HG03571 (cell line): ENCODE results near the gene FIBP.
"Not testable (repeated sequence)": the region's sequence is repeated elsewhere in the genome, so short reads cannot be mapped to it uniquely, and the experiment has no call there.

ENCODE experiments used
- ATAC-seq: cut with Tn5 transposase; IDR thresholded peaks from one replicate; pipeline ENCODE4 v1.9.1; 2021; ENCODE audit not compliant: unreplicated experiment

The FIBP gene

DNA sequence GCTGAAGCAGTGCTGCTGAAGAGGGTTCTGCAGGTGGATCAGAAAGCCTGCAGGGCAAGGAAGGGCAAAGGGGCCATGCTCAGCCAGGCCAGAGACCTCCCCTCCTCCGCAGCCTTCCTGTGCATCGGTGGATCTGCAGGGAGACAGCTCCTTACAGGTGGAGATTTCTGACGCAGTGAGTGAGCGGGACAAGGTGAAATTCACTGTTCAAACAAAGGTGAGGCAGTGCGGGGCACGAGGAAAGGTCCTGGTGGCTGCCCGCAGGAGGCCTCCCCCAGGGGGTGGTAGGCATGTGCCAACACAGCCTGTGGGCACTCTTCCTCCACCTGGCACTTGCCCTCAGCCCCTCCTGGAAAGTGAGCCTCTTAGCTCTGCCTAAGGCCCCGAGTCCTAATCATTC, 38.9 kb downstream of the FIBP start:
- no peak for ATAC-seq

DNA sequence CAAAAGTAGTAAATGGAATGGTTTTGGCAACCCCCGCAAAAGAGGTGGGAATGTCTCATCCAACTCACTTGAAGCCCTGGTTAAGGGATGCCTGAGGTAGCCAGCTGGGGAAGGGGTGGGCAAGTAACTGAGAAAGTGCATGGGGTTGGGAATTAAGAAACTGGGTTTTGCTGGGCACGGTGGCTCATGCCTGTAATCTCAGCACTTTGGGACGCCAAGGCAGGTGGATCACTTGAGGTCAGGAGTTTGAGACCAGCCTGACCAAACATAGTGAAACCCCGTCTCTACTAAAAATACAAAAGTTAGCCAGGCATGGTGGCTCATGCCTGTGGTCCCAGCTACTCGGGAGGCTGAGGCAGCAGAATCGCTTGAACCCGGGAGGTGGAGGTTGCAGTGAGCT, 39.6 kb downstream of the FIBP start:
- not testable (repeated sequence) for ATAC-seq

DNA sequence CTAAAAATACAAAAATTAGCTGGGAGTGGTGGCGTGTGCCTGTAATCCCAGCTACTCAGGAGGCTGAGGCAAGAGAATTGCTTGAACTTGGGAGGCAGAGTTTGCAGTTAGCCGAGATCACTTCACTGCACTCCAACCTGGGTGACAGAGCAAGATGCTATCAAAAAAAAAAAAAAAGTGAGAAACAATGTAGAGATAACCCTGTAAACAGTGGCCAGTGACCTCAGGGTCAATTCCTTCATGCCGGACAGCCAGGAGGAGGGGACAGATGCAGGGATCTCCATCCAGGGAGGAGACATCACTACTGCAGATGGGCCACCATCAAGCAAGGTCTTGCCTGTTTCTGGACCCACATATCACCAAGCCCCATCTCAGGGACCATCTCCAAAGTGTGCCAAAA, 40.5 kb downstream of the FIBP start:
- no peak for ATAC-seq

DNA sequence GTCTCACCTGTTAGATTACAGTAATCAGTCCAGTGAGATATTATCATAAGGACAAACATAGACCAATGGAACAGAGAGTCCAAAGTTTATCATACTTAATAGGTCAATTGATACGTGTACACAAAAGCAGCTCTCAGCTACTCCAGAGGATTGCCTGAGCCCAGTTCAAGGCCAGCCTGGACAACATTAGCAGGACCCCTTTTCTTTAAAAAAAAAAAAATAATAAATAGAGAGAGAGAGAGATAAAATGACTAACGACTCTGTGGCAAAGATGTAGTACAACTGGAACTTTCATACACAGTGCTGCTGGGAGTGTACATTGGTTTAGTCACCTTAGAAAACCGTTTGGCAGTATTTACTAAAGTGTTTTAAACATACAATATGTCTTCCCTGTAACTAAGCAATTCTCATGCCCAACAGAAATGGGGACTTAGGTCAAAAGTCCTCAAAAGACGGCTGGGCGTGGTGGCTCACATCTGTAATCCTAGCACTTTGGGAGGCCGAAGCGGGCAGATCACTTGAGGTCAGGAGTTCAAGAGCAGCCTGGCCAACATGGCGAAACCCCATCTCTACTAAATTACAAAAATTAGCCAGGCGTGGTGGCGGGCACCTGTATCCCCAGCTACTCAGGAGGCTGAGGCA, 43.9 kb downstream of the FIBP start:
- ATAC-seq, result no peak

DNA sequence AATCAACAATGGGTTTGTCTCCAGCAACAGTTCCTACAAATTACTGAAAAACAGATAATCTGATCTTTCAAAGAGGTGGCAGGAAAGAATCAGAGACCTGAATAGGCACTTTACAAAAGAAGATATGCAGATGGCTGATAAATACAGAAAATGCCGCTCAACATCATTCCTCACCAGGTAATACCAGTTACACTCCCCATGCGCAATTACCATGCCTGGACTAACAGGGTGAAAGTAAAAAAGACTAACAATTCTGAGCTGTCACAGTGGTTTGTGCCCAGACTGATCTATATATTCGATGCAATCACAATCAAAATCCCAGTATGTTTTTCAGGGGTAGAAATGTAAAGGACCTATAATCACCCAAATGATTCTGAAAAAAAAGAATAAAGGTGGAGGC, 44.5 kb downstream of the FIBP start:
- no peak for ATAC-seq

DNA sequence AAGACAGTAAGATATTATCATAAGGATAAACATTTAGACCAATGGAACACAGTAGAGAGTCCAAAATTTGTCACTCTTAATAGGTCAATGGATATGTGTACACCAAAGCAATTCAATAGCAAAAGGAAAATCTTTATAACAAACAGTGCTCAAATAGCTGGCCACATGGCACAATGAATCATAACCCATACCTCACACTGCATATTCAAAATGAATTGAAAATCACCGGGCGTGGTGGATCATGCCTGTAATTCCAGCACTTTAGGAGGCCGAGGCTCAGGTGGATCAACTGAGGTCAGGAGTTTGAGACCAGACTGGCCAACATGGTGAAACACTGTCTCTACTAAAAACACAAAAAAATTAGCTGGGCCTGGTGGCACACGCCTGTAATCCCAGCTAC, 46.1 kb downstream of the FIBP start:
- no peak for ATAC-seq

DNA sequence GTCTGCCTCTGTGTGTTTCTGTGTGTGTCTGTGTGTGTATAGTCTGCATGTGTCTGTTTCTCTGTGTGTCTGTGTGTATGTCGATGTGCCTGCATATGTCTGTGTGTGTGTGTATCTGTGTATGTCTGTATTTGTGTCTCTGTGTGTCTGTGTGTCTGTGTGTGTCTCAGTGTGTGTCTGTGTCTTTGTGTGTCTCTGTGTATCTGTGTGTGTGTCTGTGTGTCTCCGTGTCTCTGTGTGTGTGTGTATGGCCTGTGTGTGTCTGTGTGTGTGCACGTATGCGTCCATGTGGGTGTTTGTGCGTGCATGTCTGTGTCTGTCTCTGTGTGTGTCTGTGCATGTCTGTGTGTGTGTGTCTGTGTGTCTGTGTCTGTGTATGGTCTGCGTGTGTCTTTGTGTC, 54.1 kb downstream of the FIBP start:
- ATAC-seq, result no peak
